HEK293 (cell line): ENCODE measurements around the gene NR1I2.

Experiments
- CTCF ChIA-PET: fragments of 350-600 bp; formaldehyde crosslinking; extraction: SDS; loops from one replicate; lab custom pipeline; 2021; ENCODE audit warnings: antibody characterized with exemption; lab: Yijun Ruan, JAX
- POLR2A ChIA-PET: fragments of 300-600 bp; formaldehyde crosslinking; extraction: SDS; loops from one replicate; lab custom pipeline; 2020; ENCODE audit warnings: antibody characterized with exemption, inconsistent platforms; lab: Yijun Ruan, JAX
- H3K27ac ChIP-seq: fragments of 200-500 bp; sonication (Bioruptor generic); 2 replicates; pipeline ENCODE4 v1.5.1; 2014; ENCODE audit warnings: low read depth, low read length, control low read depth, inconsistent platforms; ENCODE audit errors: extremely low read depth
- H3K36me3 ChIP-seq, 2 experiments: fragments of 200-500 bp in 1 of 2; sonication (Bioruptor generic) in 1 of 2; 1 replicate in 1 of 2; 2 replicates in 1 of 2; pipeline ENCODE4 v1.5.1; 2014 to 2017; ENCODE audit warnings: inconsistent platforms in 2 of 2, low read length in 2 of 2; ENCODE audit not compliant: control insufficient read depth in 2 of 2, insufficient read depth in 1 of 2
- H3K4me1 ChIP-seq: fragments of 200-500 bp; sonication (Bioruptor generic); 2 replicates; pipeline ENCODE4 v1.5.1; 2014; ENCODE audit warnings: mild to moderate bottlenecking, low read length, inconsistent platforms; ENCODE audit not compliant: control insufficient read depth, insufficient read depth
- H3K4me3 ChIP-seq: 2 replicates; pipeline ENCODE4 v1.5.1; 2011; ENCODE audit warnings: low read depth, mild to moderate bottlenecking, control low read depth, low read length, moderate library complexity
- H3K9me3 ChIP-seq: fragments of 200-500 bp; sonication (Bioruptor generic); 2 replicates; pipeline ENCODE4 v1.5.1; 2014; ENCODE audit warnings: low read depth, low read length, inconsistent platforms; ENCODE audit not compliant: control insufficient read depth, insufficient read depth
- BCL11A ChIP-seq: fragments of 450-650 bp; formaldehyde crosslinking; IDR thresholded peaks from 2 replicates; pipeline ENCODE4 v1.5.1; 2016; ENCODE audit warnings: low read depth, missing biosample characterization, missing genetic modification characterization
- MYNN ChIP-seq: fragments of 450-650 bp; formaldehyde crosslinking; IDR thresholded peaks from 2 replicates; pipeline ENCODE4 v1.5.1; 2016; ENCODE audit warnings: missing biosample characterization, missing genetic modification characterization, borderline replicate concordance
- PRDM2 ChIP-seq: fragments of 450-650 bp; formaldehyde crosslinking; IDR thresholded peaks from 2 replicates; pipeline ENCODE4 v1.5.1; 2016; ENCODE audit warnings: missing biosample characterization, missing genetic modification characterization, borderline replicate concordance
- SALL2 ChIP-seq: fragments of 450-650 bp; formaldehyde crosslinking; IDR thresholded peaks from 2 replicates; pipeline ENCODE4 v1.5.0; 2017; ENCODE audit warnings: missing biosample characterization, mild to moderate bottlenecking, missing genetic modification characterization, borderline replicate concordance
- SP7 ChIP-seq: fragments of 450-650 bp; formaldehyde crosslinking; IDR thresholded peaks from 2 replicates; pipeline ENCODE4 v1.5.1; 2016; ENCODE audit warnings: missing biosample characterization, missing genetic modification characterization
- TRIM28 ChIP-seq: IDR thresholded peaks from 2 replicates; pipeline ENCODE4 v1.6.1; 2011; ENCODE audit warnings: low read length, control low read depth, borderline replicate concordance
- ZFP3 ChIP-seq: fragments of 450-650 bp; formaldehyde crosslinking; IDR thresholded peaks from 2 replicates; pipeline ENCODE4 v1.5.1; 2016; ENCODE audit warnings: low read depth, missing biosample characterization, missing genetic modification characterization
- ZFP41 ChIP-seq: fragments of 450-650 bp; formaldehyde crosslinking; IDR thresholded peaks from 2 replicates; pipeline ENCODE4 v1.5.1; 2016; ENCODE audit warnings: missing biosample characterization, missing genetic modification characterization, borderline replicate concordance
- ZNF10 ChIP-seq: fragments of 450-650 bp; formaldehyde crosslinking; IDR thresholded peaks from 2 replicates; pipeline ENCODE4 v1.5.1; 2017; ENCODE audit warnings: missing biosample characterization, missing genetic modification characterization
- ZNF133 ChIP-seq: fragments of 450-650 bp; formaldehyde crosslinking; IDR thresholded peaks from 2 replicates; pipeline ENCODE4 v1.5.1; 2016; ENCODE audit warnings: missing biosample characterization, missing genetic modification characterization
- ZNF157 ChIP-seq: fragments of 450-650 bp; formaldehyde crosslinking; IDR thresholded peaks from 2 replicates; pipeline ENCODE4 v1.5.1; 2016; ENCODE audit warnings: missing biosample characterization, missing genetic modification characterization
- ZNF221 ChIP-seq: fragments of 450-650 bp; formaldehyde crosslinking; IDR thresholded peaks from 2 replicates; pipeline ENCODE4 v1.5.1; 2017; ENCODE audit warnings: missing biosample characterization, missing genetic modification characterization, borderline replicate concordance
- ZNF404 ChIP-seq: fragments of 450-650 bp; formaldehyde crosslinking; IDR thresholded peaks from 2 replicates; pipeline ENCODE4 v1.5.1; 2017; ENCODE audit warnings: missing biosample characterization, missing genetic modification characterization
- ZNF423 ChIP-seq: fragments of 450-650 bp; formaldehyde crosslinking; IDR thresholded peaks from 2 replicates; pipeline ENCODE4 v1.5.1; 2016; ENCODE audit warnings: missing biosample characterization, missing genetic modification characterization
- ZNF510 ChIP-seq: fragments of 450-650 bp; formaldehyde crosslinking; IDR thresholded peaks from 2 replicates; pipeline ENCODE4 v1.5.1; 2018; ENCODE audit warnings: mild to moderate bottlenecking, missing genetic modification characterization, missing biosample characterization; ENCODE audit not compliant: insufficient replicate concordance
- ZNF548 ChIP-seq: fragments of 450-650 bp; formaldehyde crosslinking; IDR thresholded peaks from 2 replicates; pipeline ENCODE4 v1.5.1; 2016; ENCODE audit warnings: missing biosample characterization, missing genetic modification characterization
- ZNF600 ChIP-seq: fragments of 450-650 bp; formaldehyde crosslinking; IDR thresholded peaks from 2 replicates; pipeline ENCODE4 v1.5.1; 2016; ENCODE audit warnings: missing biosample characterization, missing genetic modification characterization
- ZNF623 ChIP-seq: fragments of 450-650 bp; formaldehyde crosslinking; IDR thresholded peaks from 2 replicates; pipeline ENCODE4 v1.5.1; 2016; ENCODE audit warnings: missing biosample characterization, missing genetic modification characterization
- ZSCAN23 ChIP-seq: fragments of 450-650 bp; formaldehyde crosslinking; IDR thresholded peaks from 2 replicates; pipeline ENCODE4 v1.5.1; 2016; ENCODE audit warnings: missing biosample characterization, missing genetic modification characterization
- ZSCAN30 ChIP-seq: fragments of 450-650 bp; IDR thresholded peaks from 2 replicates; pipeline ENCODE4 v1.5.1; 2018; ENCODE audit warnings: missing biosample characterization, mild to moderate bottlenecking, missing genetic modification characterization, moderate library complexity
- ZSCAN5A ChIP-seq: fragments of 450-650 bp; formaldehyde crosslinking; IDR thresholded peaks from 2 replicates; pipeline ENCODE4 v1.5.1; 2016; ENCODE audit warnings: missing biosample characterization, missing genetic modification characterization
- TF ChIP-seq, protein P1 (sequence below): IDR thresholded peaks from 2 replicates; pipeline ENCODE4 v1.6.1; 2011; ENCODE audit warnings: mild to moderate bottlenecking, low read depth, low read length, borderline replicate concordance

NR1I2 gene

DNA sequence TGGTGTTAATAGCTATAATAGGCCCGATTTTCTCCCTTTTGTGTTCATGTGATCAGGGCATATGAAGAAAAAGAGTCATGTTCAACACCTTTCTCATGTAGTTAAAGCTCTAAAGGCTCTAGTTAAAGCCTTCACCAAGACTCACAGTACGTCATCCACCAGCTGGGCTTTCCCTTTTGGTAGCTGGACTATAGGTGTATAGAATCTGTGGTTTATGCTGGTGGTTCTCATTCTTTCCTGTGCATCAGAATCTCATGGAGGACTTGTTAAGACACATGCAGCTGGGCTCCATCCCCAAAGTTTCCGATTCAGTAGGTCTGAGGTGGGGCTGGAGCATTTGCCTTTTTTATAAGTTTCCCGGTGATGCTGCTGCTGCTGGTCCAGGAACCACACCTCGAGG lies 48.1 kb upstream of the NR1I2 start:
- no peak for TF ChIP-seq PRDM2 (tag by site-specific recombination)
- TF ChIP-seq ZFP3 (tag by site-specific recombination): no peak
- TF ChIP-seq ZSCAN30: no peak
- TF ChIP-seq TRIM28: no peak
- no peak for TF ChIP-seq MYNN (tag by site-specific recombination)
- TF ChIP-seq ZNF623 (tag by site-specific recombination): no peak
- TF ChIP-seq ZNF10: no peak
- no peak for TF ChIP-seq ZNF600 (tag by site-specific recombination)
- TF ChIP-seq ZNF157 (tag by site-specific recombination): no peak
- ChIA-PET POLR2A (no interaction called here), CTCF (no interaction called here)
- no peaks in the 10 kb centered on the region for H3K4me1 ChIP-seq
- no peaks in the 10 kb centered on the region for H3K9me3 ChIP-seq
- no peak overlapping the region for H3K4me3 ChIP-seq
- H3K36me3 ChIP-seq: no peaks in the 10 kb centered on the region
- H3K27ac ChIP-seq: no peak overlapping the region

GRCh38 chr3:119738741-119739140 lies 43.2 kb upstream of the NR1I2 start:
- no peaks in the 10 kb centered on the region for H3K36me3 ChIP-seq
- H3K4me3 ChIP-seq: no peak overlapping the region
- no peaks in the 10 kb centered on the region for H3K4me1 ChIP-seq
- TF ChIP-seq ZNF133 (tag by site-specific recombination) (no peak), ZNF404 (no peak)
- TF ChIP-seq, protein P1, sequence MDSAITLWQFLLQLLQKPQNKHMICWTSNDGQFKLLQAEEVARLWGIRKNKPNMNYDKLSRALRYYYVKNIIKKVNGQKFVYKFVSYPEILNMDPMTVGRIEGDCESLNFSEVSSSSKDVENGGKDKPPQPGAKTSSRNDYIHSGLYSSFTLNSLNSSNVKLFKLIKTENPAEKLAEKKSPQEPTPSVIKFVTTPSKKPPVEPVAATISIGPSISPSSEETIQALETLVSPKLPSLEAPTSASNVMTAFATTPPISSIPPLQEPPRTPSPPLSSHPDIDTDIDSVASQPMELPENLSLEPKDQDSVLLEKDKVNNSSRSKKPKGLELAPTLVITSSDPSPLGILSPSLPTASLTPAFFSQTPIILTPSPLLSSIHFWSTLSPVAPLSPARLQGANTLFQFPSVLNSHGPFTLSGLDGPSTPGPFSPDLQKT: no peak
- no peak overlapping the region for H3K27ac ChIP-seq
- ChIA-PET POLR2A (no interaction called here), CTCF (no interaction called here)
- H3K9me3 ChIP-seq: no peaks in the 10 kb centered on the region

- POLR2A ChIA-PET: no interaction called here
- CTCF ChIA-PET: interaction anchor here (0.8 to 1.3 kb wide), 2 partner anchors 10 kb away, joined by 4 to 5 read pairs; no protein-coding TSS in a partner anchor
- TF ChIP-seq ZNF548 (tag by site-specific recombination) (no peak), ZNF423 (tag by site-specific recombination) (no peak), ZSCAN23 (no peak), SP7 (tag by site-specific recombination) (no peak), BCL11A (tag by site-specific recombination) (no peak), ZSCAN5A (tag by site-specific recombination) (no peak), SALL2 (tag by site-specific recombination) (no peak), ZNF510 (tag by site-specific recombination) (no peak), ZFP41 (tag by site-specific recombination) (no peak), ZNF221 (tag by site-specific recombination) (no peak)
Measured at GRCh38 chr3:119741657-119742590, 40.0 kb upstream of the NR1I2 start.

More at GRCh38 chr3:119741657-119742590, 40.0 kb upstream of the NR1I2 start:
- Histone ChIP-seq H3K4me1 (no peaks in the 10 kb centered on the region), H3K9me3 (no peaks in the 10 kb centered on the region), H3K4me3 (no peak overlapping the region), H3K27ac (no peak overlapping the region), H3K36me3 (no peaks in the 10 kb centered on the region)
